ENCODE measurements around the gene CUX1. TPM values are rescaled to one million over a fixed set of nuclear protein-coding genes. Genes with fewer than 3 reads are reported as not detected.

CUX1 gene
- total RNA-seq, 2 experiments from 2014 or later: 30.7 to 31.2 TPM

GRCh38 chr7:101959342-101959741 is 141.9 kb downstream of the CUX1 start:
- ATAC-seq: no peak
- CTCF ChIA-PET: no interaction called here
- Mint-ChIP-seq H3K27me3 (ENCODE audit: low read depth) (no peaks in the 10 kb centered on the region), H3K4me3 (no peak overlapping the region), H3K9me3 (ENCODE audit: insufficient read depth) (no peaks in the 10 kb centered on the region), H3K4me1 (ENCODE audit: low read depth) (peaks cover 4% of the 10 kb centered on the region), H3K27ac (no peak overlapping the region), H3K36me3 (ENCODE audit: low read depth) (no peaks in the 10 kb centered on the region)
- POLR2A ChIA-PET: interaction anchor here (0.6 kb wide), 1 partner anchor 166 kb away, joined by 3 read pairs; no protein-coding TSS in a partner anchor
- no peak for DNase-seq

- DNase-seq: no peak
- Mint-ChIP-seq H3K4me1 (ENCODE audit: low read depth) (peaks cover 4% of the 10 kb centered on the region), H3K27me3 (ENCODE audit: low read depth) (no peaks in the 10 kb centered on the region), H3K9me3 (ENCODE audit: insufficient read depth) (no peaks in the 10 kb centered on the region), H3K27ac (no peak overlapping the region), H3K4me3 (no peak overlapping the region), H3K36me3 (ENCODE audit: low read depth) (no peaks in the 10 kb centered on the region)
- ATAC-seq: no peak
- ChIA-PET POLR2A (no interaction called here), CTCF (no interaction called here)
These were observed 142.4 kb downstream of the CUX1 start for GRCh38 chr7:101959829-101960228.

- no peak for DNase-seq
- H3K4me3 Mint-ChIP-seq: no peak overlapping the region
- no peak for ATAC-seq
- ChIA-PET POLR2A (no interaction called here), CTCF (no interaction called here)
- no peak overlapping the region for H3K27ac Mint-ChIP-seq
- H3K27me3 Mint-ChIP-seq (ENCODE audit: low read depth): no peaks in the 10 kb centered on the region
- H3K36me3 Mint-ChIP-seq (ENCODE audit: low read depth): no peaks in the 10 kb centered on the region
- H3K9me3 Mint-ChIP-seq (ENCODE audit: insufficient read depth): no peaks in the 10 kb centered on the region
- H3K4me1 Mint-ChIP-seq (ENCODE audit: low read depth): peaks cover 4% of the 10 kb centered on the region
These were observed 142.9 kb downstream of the CUX1 start for GRCh38 chr7:101960323-101960722.

- Mint-ChIP-seq H3K9me3 (ENCODE audit: insufficient read depth) (no peaks in the 10 kb centered on the region), H3K4me1 (ENCODE audit: low read depth) (peaks cover 4% of the 10 kb centered on the region), H3K4me3 (no peak overlapping the region), H3K36me3 (ENCODE audit: low read depth) (no peaks in the 10 kb centered on the region), H3K27me3 (ENCODE audit: low read depth) (no peaks in the 10 kb centered on the region), H3K27ac (no peak overlapping the region)
- ATAC-seq (no peak), DNase-seq (no peak)
- ChIA-PET POLR2A (no interaction called here), CTCF (no interaction called here)
These were observed 143.7 kb downstream of the CUX1 start for GRCh38 chr7:101960985-101961708.

GRCh38 chr7:101961811-101962210 is 144.4 kb downstream of the CUX1 start:
- no peak for ATAC-seq

GRCh38 chr7:101963693-101964092 is 146.3 kb downstream of the CUX1 start:
- Mint-ChIP-seq H3K27me3 (ENCODE audit: low read depth) (no peaks in the 10 kb centered on the region), H3K36me3 (ENCODE audit: low read depth) (no peaks in the 10 kb centered on the region), H3K4me3 (no peak overlapping the region), H3K27ac (no peak overlapping the region), H3K4me1 (ENCODE audit: low read depth) (no peaks in the 10 kb centered on the region), H3K9me3 (ENCODE audit: insufficient read depth) (no peaks in the 10 kb centered on the region)
- DNase-seq (no peak), ATAC-seq (no peak)
- ChIA-PET POLR2A (no interaction called here), CTCF (no interaction called here)

More at GRCh38 chr7:101961811-101962210, 144.4 kb downstream of the CUX1 start:
- Mint-ChIP-seq H3K27ac (no peak overlapping the region), H3K36me3 (ENCODE audit: low read depth) (no peaks in the 10 kb centered on the region), H3K4me3 (no peak overlapping the region), H3K4me1 (ENCODE audit: low read depth) (peaks cover 4% of the 10 kb centered on the region), H3K9me3 (ENCODE audit: insufficient read depth) (no peaks in the 10 kb centered on the region), H3K27me3 (ENCODE audit: low read depth) (no peaks in the 10 kb centered on the region)
- DNase-seq: no peak
- POLR2A ChIA-PET: no interaction called here
- CTCF ChIA-PET: no interaction called here

GRCh38 chr7:101964680-101965452 is 147.4 kb downstream of the CUX1 start:
- POLR2A ChIA-PET: no interaction called here
- Mint-ChIP-seq H3K27ac (no peak overlapping the region), H3K36me3 (ENCODE audit: low read depth) (no peaks in the 10 kb centered on the region), H3K27me3 (ENCODE audit: low read depth) (no peaks in the 10 kb centered on the region), H3K9me3 (ENCODE audit: insufficient read depth) (no peaks in the 10 kb centered on the region), H3K4me1 (ENCODE audit: low read depth) (no peaks in the 10 kb centered on the region), H3K4me3 (no peak overlapping the region)
- no peak for DNase-seq
- CTCF ChIA-PET: interaction anchor here (0.6 kb wide), 1 partner anchor 15 kb away, joined by 3 read pairs; no protein-coding TSS in a partner anchor
- ATAC-seq: no peak

- no peaks in the 10 kb centered on the region for H3K9me3 Mint-ChIP-seq (ENCODE audit: insufficient read depth)
- no peak for DNase-seq
- ChIA-PET POLR2A (no interaction called here), CTCF (no interaction called here)
- H3K27me3 Mint-ChIP-seq (ENCODE audit: low read depth): no peaks in the 10 kb centered on the region
- no peak for ATAC-seq
- no peak overlapping the region for H3K4me3 Mint-ChIP-seq
- H3K36me3 Mint-ChIP-seq (ENCODE audit: low read depth): no peaks in the 10 kb centered on the region
- no peak overlapping the region for H3K27ac Mint-ChIP-seq
- H3K4me1 Mint-ChIP-seq (ENCODE audit: low read depth): no peaks in the 10 kb centered on the region
These were observed 151.5 kb downstream of the CUX1 start for GRCh38 chr7:101968720-101969466.

GRCh38 chr7:101969997-101970585 is 152.7 kb downstream of the CUX1 start:
- CTCF ChIA-PET: no interaction called here
- H3K4me3 Mint-ChIP-seq: no peak overlapping the region
- ATAC-seq (no peak), DNase-seq (no peak)
- H3K4me1 Mint-ChIP-seq (ENCODE audit: low read depth): no peaks in the 10 kb centered on the region
- no peaks in the 10 kb centered on the region for H3K27me3 Mint-ChIP-seq (ENCODE audit: low read depth)
- no peaks in the 10 kb centered on the region for H3K9me3 Mint-ChIP-seq (ENCODE audit: insufficient read depth)
- no peaks in the 10 kb centered on the region for H3K36me3 Mint-ChIP-seq (ENCODE audit: low read depth)
- no peak overlapping the region for H3K27ac Mint-ChIP-seq
- POLR2A ChIA-PET: no interaction called here

GRCh38 chr7:101970801-101971200 is 153.4 kb downstream of the CUX1 start:
- DNase-seq (no peak), ATAC-seq (no peak)
- Mint-ChIP-seq H3K4me3 (no peak overlapping the region), H3K27me3 (ENCODE audit: low read depth) (no peaks in the 10 kb centered on the region), H3K27ac (no peak overlapping the region), H3K4me1 (ENCODE audit: low read depth) (no peaks in the 10 kb centered on the region), H3K9me3 (ENCODE audit: insufficient read depth) (no peaks in the 10 kb centered on the region), H3K36me3 (ENCODE audit: low read depth) (no peaks in the 10 kb centered on the region)
- ChIA-PET POLR2A (no interaction called here), CTCF (no interaction called here)

GRCh38 chr7:101971457-101971856 is 154.0 kb downstream of the CUX1 start:
- Mint-ChIP-seq H3K27me3 (ENCODE audit: low read depth) (no peaks in the 10 kb centered on the region), H3K27ac (no peak overlapping the region), H3K36me3 (ENCODE audit: low read depth) (no peaks in the 10 kb centered on the region), H3K9me3 (ENCODE audit: insufficient read depth) (no peaks in the 10 kb centered on the region), H3K4me1 (ENCODE audit: low read depth) (no peaks in the 10 kb centered on the region), H3K4me3 (no peak overlapping the region)
- ChIA-PET CTCF (no interaction called here), POLR2A (no interaction called here)
- no peak for DNase-seq
- no peak for ATAC-seq

GRCh38 chr7:101972627-101973026 is 155.2 kb downstream of the CUX1 start:
- no peak overlapping the region for H3K27ac Mint-ChIP-seq
- ChIA-PET POLR2A (no interaction called here), CTCF (no interaction called here)
- H3K4me1 Mint-ChIP-seq (ENCODE audit: low read depth): no peaks in the 10 kb centered on the region
- H3K36me3 Mint-ChIP-seq (ENCODE audit: low read depth): no peaks in the 10 kb centered on the region
- no peaks in the 10 kb centered on the region for H3K9me3 Mint-ChIP-seq (ENCODE audit: insufficient read depth)
- H3K27me3 Mint-ChIP-seq (ENCODE audit: low read depth): no peaks in the 10 kb centered on the region
- H3K4me3 Mint-ChIP-seq: no peak overlapping the region
- ATAC-seq (no peak), DNase-seq (no peak)

Measured in activated CD8-positive, alpha-beta T cell treated with anti-CD3 and anti-CD28 coated beads, Interleukin-2, amount 10 ng/mL, durations not matched to agents 7 days and 5 days (primary cell).